Measurements from ENCODE around the gene COL4A1.

The COL4A1 gene

DNA sequence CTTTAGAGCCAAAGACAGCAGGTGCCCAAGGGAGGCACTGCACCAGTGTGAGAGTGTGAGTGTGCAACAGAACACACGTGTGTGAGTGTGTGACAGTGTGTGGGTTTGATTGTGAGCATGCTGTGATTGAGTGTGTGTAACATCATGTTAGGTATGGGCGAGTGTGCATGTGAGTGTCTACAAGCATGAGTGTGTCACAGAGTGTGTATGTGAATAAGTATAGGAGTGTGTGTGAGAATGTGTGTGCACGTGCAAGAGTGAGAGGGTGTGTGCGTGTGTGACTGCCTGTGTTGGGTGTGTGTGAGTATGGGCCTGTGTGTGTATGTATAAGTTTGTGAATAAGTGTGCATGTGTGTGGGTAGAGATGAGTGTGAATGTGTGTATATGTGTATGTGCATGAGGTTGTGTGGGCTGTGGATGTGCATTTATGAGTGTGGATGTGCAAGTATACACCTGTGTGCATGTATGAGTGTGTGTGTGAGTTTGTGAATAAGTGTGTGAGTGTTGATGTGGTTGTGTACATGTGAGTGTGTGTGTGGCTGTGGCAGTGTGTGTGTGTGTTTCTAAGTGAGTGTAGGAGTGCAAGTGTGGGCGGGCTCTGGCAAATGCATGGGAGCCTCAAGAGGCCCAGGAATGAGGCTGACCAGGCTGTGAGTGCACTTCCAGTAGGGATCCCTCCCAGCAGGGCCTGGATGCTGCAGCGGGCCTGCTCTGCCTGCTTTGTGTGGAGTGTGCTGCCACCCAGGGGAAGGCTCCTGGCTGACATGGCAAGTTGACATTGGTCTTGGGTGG, 198.4 kb downstream of the COL4A1 start:
- TF ChIP-seq GATA2 (IDR thresholded peaks at IDR 0.05; ENCODE audit: low read depth, low read length) (no peak), GATA3 (IDR thresholded peaks at IDR 0.05; ENCODE audit: low read depth, low read length) (no peak)

DNA sequence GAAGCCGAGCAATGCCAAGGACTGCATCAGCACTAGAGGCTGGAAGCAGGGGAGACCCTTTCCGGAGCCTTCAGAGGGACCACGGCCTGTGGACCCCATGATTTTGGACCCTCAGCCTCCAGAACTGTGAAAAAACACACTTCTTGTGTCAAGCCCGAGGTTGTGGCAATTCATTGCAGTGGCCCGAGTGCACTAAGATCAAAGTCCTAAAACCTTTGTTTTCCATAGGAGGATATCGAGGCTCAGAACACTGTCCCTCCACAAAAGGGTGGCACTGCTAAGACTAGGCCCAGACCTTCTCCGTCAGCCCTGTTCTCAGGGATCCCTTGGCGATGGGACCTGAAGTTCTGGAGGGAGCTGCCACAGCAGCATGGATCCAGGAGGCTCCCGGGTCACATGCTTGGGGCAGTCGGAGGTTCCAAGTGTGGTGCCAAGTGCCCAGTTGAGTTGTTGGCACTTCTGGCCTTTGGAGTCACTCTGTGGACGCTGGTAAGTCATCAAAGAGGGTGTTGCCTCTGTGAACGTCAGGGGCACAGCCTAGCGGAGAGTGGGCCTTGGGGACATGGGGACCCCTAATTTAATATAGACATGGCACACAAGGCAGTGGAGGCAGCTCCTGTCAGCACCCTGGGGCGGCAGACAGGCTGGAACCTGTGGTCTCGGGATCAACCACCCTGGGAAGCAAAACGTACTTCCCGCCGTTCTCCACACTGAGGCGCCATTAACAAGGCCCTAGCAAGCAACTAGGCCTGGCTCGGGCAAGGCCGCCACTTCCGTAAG, 199.2 kb downstream of the COL4A1 start:
- TF ChIP-seq GATA3 (IDR thresholded peaks at IDR 0.05; ENCODE audit: low read depth, low read length) (no peak), GATA2 (IDR thresholded peaks at IDR 0.05; ENCODE audit: low read depth, low read length) (no peak)

DNA sequence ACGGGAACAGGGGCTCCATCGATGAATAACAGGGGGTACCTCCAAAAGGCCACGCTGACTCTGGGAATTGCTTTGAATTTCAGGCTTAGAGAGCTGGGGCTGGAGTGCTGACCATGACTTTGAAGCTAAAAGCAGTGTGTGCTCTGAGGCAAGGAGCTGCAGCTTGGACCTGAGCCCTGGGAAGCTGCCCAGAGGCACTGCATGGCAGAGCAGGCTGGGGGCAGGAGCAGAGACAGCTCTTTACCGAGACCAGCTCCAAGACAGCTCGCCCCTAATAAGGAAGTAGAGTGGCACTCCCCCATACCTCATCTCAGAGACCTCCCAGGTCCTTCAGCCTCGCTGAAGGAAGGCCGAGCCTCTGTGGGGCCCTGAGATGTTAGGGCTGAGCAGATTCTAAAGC, 200.2 kb downstream of the COL4A1 start:
- TF ChIP-seq GATA3 (IDR thresholded peaks at IDR 0.05; ENCODE audit: low read depth, low read length) (no peak), GATA2 (IDR thresholded peaks at IDR 0.05; ENCODE audit: low read depth, low read length) (no peak)

DNA sequence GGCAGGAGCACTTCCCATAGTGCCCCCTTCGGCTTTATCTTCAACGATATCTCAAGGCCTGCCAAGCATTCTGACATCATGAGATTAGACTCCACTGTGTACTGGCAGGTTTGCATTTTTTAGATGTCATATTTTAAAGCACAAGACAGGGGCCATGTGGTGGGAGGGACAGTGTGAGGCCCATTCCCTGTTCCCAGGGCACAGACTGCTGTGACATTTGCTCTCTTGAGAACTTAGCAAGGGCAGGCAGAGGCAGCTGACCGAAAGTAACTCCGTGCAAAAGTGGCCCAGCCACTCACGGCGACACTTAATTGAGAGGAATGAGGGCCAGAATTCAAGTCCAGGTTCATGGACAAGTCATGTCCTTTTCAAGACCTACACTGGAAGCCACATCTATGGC, 201.8 kb downstream of the COL4A1 start:
- TF ChIP-seq GATA2 (IDR thresholded peaks at IDR 0.05; ENCODE audit: low read depth, low read length), result no peak
- TF ChIP-seq GATA3 (IDR thresholded peaks at IDR 0.05; ENCODE audit: low read depth, low read length), result no peak

DNA sequence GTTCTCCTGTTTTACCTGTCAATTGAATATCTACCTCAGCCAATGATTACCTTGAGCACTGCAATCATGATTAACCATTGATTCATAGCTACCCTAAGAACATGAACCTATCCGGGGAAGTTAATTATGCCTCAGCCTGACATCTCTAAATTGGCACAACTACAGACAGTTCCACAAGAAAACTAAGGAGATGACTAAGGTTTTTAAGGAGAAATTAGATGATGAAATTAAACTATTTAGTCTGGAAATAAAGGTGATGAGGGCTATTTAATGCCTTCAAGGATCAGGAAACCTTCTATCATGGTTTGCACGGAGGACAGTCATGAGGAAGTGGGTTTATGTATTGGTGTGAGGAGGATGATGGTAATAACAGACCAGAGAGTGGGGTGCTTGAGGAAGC, 203.4 kb downstream of the COL4A1 start:
- TF ChIP-seq GATA3 (IDR thresholded peaks at IDR 0.05; ENCODE audit: low read depth, low read length), result no peak
- no peak for TF ChIP-seq GATA2 (IDR thresholded peaks at IDR 0.05; ENCODE audit: low read depth, low read length)

DNA sequence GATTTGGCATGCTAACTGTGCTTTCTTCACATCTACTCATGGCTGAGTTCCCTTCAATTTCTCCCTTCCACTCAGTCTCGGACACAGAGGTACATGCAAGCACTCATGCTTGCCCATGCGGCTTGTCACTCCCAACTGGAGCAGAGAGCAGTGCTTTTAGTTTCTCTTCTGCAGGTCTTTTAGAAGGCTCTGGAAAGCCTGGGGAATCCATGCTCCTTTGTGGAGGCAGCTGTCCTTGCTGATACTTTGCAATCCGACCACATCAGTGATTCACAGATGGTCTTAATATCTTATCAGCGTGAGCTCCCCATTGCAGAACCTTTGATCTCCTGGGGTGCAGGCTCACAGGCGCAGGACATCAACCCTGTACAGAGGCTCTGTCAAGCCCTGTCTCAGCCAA, 203.9 kb downstream of the COL4A1 start:
- no peak for TF ChIP-seq GATA3 (IDR thresholded peaks at IDR 0.05; ENCODE audit: low read depth, low read length)
- no peak for TF ChIP-seq GATA2 (IDR thresholded peaks at IDR 0.05; ENCODE audit: low read depth, low read length)

DNA sequence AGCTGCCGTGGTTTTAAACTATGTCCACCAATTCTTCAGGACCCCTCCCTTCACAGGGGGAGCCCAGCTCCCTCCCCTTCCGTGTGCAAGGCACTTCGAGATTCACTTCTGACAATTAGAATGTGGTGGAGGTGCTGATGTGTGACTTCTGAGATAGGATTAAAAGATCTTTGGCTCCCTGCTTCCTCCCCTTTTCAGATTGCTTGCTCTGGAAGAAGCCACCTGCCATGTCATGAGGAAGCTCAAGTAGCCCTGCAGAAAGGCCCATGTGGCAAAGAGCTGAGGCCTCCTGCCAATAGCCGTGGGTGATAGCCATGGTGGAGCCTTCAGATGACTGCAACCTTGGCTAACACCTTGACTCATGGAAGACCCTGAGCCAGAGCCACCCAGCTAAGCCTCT, 204.9 kb downstream of the COL4A1 start:
- TF ChIP-seq GATA2 (IDR thresholded peaks at IDR 0.05; ENCODE audit: low read depth, low read length) (no peak), GATA3 (IDR thresholded peaks at IDR 0.05; ENCODE audit: low read depth, low read length) (no peak)

DNA sequence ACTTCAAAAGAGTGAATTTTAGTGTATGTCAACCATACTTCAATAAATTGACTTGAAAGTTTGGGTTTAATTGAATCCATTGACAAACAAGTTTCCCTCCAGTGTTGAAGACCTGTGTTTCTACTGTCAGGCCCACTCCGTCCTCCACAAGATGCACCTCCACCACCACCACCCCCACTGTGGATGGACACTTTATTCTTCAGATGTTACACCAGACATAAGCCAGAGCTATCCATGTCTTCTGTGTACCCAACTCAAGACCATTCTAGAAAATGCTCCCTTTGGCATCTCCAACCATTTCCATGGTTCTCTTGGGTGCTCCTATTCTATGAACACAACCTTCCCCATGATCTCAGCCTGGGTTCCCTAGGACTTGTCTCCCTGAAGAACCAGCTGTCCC, 207.0 kb downstream of the COL4A1 start:
- TF ChIP-seq GATA3 (IDR thresholded peaks at IDR 0.05; ENCODE audit: low read depth, low read length), result no peak
- TF ChIP-seq GATA2 (IDR thresholded peaks at IDR 0.05; ENCODE audit: low read depth, low read length), result no peak

Measured in SH-SY5Y (cell line).